Hematopoietic multipotent progenitor cell treated with erythropoietin and hydrocortisone succinate and interleukin-3 and kit ligand, for 6 days (in vitro differentiated cells): ENCODE results near the gene PPP6R3.
"Not testable (repeated sequence)": the region's sequence is repeated elsewhere in the genome, so short reads cannot be mapped to it uniquely, and the experiment has no call there.

ENCODE experiments used
- DNase-seq: peaks from one replicate; pipeline ENCODE4 v3.0.0-alpha.2; 2015

The PPP6R3 gene

DNA sequence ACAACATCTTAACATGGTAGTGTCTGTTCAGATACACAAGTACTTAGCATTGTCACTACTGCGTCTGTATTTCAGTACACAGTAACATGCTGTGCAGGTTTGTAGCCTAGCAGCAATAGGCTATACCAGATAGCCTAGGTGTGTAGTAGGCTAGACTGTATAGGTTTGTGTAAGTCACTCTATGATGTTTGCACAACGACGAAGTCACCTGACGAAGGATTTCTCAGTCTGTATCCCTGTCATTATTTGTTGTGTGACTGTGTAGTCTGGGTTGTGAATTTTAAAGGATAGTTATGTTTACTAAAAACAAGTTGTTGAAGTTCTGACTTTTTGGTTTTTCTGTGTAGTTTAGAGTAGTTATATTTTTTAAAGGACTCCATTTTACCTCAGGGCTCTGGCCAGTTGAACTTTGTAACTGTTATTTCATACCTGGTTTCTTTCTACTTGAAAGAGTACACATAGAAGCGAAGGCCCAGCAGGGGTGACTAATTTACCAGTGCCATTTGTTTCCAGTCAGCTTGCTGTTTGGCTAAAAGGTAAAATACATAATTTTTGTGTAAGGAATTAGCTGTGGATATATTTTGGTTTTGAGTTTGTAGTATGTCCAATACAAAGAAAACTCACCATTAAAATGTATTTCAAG lies 72.3 kb downstream of the PPP6R3 start:
- DNase-seq, result no peak

GRCh38 chr11:68533945-68534344 lies 73.4 kb downstream of the PPP6R3 start:
- DNase-seq, result no peak

DNA sequence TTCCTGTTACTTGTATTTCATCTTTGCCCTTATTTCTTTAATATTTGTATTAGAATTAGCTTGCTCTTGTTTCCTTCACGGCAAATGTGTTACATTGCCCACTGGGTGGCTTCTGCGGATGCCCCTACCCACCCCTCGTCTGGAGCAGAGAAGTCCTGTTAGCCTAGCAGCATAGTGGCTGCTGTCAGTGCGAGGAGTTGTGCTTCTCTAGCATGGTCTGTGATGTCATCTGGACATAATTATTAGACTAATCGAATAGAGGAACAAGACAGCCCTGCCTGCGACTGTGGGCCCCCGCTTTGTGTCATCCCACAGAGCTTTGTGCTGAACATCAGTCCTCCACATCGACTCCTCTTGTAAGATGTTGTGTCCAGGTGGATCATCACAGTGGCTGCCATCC lies 74.5 kb downstream of the PPP6R3 start:
- DNase-seq, result no peak

- DNase-seq, result no peak
Measured at GRCh38 chr11:68536706-68537105, 76.2 kb downstream of the PPP6R3 start.

DNA sequence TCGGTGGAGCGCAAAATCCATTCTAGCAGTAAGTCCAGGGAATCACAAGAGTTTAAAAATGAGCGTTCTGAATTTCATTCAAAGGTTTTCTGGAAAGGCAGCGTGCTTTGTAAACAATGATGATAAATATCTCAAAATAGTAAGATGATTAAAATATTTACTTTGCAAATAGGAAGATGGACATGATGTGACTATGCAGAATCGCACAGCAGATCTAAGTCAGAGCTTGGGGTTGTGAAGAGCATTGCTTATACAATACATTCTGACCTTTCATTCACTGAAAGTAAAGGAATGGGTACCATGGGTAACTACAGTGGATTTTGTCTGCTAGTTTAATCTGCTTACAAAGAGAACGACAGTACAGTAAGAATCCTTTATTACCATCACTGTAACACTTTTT lies 77.5 kb downstream of the PPP6R3 start:
- no peak for DNase-seq

DNA sequence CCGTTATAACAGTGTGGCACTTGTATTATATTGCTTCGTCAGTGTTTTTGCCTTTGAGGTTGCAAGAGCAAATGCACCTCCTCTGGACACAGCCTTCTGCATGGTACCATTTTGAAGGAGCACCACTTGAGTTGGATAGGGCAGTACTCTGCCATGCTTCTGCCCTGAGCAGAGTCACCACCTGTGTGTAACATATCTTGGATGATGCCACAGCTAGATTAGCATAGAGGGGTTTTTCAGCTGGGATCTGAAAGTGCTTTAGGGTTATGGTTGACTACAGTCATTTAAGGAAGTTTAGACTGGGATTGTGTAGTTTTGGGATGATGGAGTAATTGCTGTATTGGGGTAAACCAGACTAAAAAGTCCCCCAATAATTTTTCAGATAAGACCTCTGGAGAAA lies 78.8 kb downstream of the PPP6R3 start:
- no peak for DNase-seq

GRCh38 chr11:68540504-68540903 lies 80.0 kb downstream of the PPP6R3 start:
- not testable (repeated sequence) for DNase-seq

GRCh38 chr11:68541116-68541515 lies 80.6 kb downstream of the PPP6R3 start:
- DNase-seq, result no peak

- DNase-seq, result no peak
Measured at GRCh38 chr11:68541991-68542390, 81.4 kb downstream of the PPP6R3 start.

DNA sequence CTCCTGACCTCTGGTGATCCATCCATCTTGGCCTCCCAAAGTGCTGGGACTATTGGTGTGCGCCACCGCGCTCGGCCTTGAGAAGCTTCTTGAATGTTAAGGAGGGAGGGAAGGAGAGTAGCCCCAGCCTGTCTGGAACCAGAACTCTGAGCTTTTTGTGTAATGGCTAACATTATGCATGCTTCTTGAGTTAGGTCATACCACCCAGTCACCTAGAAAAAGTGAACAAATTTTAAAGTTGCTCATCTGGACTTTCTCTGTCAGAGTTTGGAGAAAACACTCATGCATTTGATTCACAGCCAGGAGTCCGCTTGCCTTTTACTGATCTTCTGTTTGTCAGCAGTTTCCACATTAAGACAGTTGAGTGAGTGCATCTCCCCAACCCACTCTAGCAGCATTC lies 82.1 kb downstream of the PPP6R3 start:
- no peak for DNase-seq

GRCh38 chr11:68543594-68543993 lies 83.0 kb downstream of the PPP6R3 start:
- DNase-seq, result no peak

- no peak for DNase-seq
Measured at GRCh38 chr11:68545347-68545746, 84.8 kb downstream of the PPP6R3 start.

DNA sequence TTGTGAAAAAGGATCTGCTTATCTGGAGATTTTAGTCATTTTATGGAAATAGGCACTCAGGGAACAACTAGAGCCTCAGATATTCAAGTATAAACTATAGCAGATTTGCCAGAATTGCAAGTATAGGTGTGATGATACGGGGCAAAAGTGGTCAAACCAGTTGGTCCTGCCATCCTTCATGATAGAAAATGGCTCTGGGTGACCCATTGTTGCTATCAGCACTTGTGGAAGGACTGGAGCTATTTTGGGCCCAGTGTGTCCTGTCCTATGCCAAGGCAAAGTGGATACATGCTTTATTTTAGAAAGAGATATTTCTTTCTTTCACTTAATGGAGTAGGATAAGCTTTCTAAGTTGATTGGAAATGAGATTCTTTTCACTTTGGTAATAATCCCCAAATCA lies 85.2 kb downstream of the PPP6R3 start:
- DNase-seq, result no peak

DNA sequence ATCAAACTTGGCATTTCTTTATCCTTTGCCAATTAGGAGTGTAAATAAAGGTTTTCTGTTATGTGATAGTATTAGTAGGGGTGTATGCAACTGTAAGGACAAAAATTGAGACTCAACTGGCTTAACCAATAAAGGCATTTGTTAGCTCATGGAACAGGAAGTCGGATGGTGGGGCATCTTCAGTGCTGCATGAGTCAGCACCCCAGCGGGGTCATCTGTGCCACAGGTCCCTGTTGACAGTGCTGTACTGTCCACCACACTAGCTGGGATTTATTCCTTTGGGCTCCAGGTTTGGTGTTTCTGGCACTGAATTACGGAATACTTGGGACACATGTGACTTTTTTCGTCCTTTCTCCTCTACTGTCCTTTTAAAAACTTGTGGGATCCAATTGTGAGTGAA lies 86.0 kb downstream of the PPP6R3 start:
- DNase-seq, result peak; percentile 28

- DNase-seq, result no peak
Measured at GRCh38 chr11:68549789-68550484, 89.4 kb downstream of the PPP6R3 start.

- DNase-seq, result peak; percentile 71
Measured at GRCh38 chr11:68550485-68550817, 89.9 kb downstream of the PPP6R3 start.

DNA sequence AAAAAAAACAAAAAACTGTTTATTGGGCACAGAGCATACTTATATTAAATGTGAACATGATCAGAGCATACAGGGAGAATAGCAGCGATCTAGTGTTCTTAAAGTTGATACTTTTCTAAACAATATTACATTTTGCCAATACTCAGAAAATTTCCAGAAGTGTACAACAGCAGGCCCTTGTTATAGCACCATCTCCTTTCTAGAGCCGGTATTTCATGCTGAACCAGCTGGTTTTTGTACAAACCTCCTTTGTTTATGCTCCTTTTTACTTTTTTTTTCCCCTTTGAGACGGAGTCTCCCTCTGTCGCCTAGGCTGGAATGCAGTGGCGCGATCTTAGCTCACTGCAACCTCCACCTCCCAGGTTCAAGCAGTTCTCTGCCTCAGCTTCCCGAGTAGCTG lies 90.7 kb downstream of the PPP6R3 start:
- DNase-seq, result no peak

DNA sequence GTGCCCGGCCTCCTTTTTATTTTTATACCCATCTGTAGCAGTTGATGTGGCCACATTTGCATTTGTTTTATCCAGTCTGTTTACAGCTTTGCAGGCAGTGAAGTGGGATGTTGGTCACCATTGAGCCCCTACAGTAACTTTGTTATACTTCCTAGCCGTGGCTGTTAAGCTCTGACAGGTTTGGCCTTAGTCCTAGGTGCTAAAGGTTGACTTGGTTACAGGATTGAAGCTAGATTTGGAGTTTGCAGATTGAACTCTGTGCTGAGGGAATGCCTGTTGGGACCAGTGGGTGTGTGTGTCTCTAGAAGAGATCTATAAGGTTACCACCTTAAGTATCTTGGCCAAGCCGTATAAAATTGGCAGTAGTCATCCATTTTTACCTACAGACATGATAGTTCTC lies 91.2 kb downstream of the PPP6R3 start:
- DNase-seq, result no peak

DNA sequence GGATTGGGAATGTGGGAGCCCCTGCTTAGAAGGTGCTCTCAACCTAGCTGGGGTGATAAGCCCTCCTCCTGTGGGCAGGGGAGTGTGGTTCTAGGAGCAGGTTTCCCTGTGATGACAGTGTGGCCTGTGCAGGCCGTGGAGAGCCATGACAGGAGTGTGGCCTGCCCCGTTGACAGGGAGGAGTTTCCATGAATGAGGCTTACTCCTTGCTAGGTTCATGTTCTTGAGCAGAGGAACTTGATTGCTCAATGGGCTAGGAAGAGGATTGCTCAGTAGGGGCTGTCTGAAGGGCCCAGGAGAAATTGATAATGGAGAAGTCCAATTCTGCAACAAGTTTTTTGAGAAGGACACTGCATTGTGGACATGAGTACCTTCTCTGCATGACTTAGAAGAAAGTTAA lies 92.0 kb downstream of the PPP6R3 start:
- DNase-seq, result peak; percentile 24

- no peak for DNase-seq
Measured at GRCh38 chr11:68560216-68560615, 99.7 kb downstream of the PPP6R3 start.

DNA sequence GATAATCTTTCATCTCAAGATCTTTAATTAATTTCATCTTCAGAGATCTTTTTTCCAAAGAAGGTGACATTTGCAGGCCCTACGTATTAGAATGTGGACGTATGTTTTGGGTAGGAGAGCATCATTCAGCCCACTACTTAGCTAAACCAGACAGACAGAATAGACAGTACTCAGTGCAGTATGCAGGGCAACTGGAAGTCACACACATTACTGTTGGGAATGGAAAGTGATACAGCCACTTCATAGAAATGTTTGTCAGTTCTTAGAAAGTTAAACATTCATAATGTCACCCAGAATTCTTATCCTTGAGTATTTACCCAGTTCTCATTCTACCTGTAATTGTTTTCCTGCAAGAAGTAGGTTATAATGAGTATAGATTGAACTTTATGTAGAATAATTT lies 102.9 kb downstream of the PPP6R3 start:
- DNase-seq, result no peak

DNA sequence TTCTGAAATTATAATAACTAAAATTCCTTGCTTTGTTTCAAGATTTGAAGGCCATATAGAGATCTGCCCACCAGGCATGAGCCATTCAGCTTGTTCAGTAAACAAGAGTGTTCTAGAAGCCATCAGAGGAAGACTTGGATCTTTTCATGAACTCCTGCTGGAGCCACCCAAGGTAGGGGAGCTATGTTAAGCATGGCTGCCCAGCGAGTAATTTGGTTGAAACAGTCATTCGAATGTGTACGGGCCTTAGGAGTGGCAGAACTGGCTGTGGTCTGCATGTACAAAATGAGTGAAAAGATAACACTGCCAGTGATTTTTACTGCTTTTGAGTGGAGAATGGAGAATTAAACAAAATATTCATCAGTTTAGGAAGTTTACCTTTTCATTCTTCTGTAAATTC lies 103.7 kb downstream of the PPP6R3 start:
- DNase-seq, result no peak

DNA sequence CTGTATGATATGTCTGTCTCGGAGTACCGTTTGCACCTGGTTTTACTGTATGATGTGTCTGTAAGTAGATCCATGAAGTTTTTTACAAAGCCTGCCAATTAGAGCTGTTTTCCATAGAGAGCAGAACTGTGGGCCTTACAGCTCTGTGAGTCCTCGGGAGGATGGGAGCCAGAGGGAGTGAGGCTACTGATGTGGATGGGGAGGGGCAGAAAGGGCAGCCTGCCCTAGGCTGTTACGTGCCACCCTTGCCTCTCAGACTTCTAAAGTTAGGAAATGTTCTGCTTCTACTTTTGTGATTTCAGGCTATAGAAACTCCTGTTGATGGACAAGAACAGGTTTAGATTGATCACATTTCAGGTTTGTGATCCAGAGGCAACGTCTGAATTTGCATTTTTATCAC lies 105.2 kb downstream of the PPP6R3 start:
- no peak for DNase-seq

GRCh38 chr11:68567553-68567952 lies 107.0 kb downstream of the PPP6R3 start:
- DNase-seq, result no peak

DNA sequence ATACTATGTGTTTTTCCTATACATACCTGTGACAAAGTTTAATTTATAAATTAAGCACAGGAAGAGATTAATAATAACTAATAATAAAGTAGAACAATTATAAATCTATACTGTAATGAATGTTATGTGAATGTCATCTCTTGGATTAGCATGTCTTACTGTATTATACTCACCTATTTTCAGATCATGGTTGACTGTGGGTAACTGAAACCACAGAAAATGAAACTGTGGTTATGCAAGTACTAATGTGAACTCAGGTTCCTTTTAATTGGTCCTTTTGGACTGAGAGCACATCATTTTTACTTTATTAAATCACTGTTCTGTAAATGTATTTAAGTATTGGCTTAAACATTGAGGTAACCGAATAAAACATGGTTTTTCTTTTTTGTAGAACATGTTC lies 108.8 kb downstream of the PPP6R3 start:
- DNase-seq, result no peak
